ENCODE data around the gene HOXB5.

HOXB5 gene

DNA sequence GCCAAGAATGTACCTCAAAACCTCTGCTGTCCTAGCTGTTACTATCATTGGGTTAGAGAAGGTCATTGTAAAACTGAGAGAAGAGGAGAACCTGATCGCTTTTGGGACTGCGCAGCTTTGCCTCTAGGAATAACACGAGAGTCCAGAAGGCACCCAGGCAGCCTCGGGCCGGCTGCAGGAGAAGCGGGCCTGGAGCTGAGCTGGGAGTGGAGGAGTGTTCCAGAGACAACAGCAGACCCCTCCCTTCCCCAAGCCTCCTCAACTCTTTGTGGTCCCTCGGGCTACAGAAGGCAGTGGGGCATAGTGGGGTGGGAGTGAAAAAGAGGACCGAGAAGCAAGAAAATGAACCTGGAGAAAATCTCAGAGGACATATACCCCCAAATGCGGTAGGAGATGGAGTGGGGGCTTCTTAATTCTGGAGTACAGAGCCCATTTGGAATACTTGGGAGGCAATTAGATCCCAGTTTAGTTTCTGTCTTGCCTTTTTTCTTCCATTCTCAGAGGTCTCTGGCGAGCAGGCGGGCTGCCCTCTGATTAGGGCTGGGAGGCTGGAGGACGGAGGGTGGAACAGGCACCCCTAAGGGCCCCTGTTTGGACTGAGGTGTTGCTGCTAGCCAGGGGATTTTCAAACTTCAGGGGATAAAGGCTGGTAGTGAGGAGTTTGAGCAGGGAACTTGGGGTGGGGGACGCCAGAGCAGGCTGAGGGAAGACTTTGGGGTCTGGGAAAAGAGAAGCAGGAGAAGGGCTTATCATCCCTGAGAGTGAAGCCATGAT is 35.3 kb downstream of the HOXB5 start:
- no peak for DNase-seq

- no peak for DNase-seq
Measured at GRCh38 chr17:48556576-48557401, 36.8 kb downstream of the HOXB5 start.

GRCh38 chr17:48556229-48556575 is 37.4 kb downstream of the HOXB5 start:
- no peak for DNase-seq

DNA sequence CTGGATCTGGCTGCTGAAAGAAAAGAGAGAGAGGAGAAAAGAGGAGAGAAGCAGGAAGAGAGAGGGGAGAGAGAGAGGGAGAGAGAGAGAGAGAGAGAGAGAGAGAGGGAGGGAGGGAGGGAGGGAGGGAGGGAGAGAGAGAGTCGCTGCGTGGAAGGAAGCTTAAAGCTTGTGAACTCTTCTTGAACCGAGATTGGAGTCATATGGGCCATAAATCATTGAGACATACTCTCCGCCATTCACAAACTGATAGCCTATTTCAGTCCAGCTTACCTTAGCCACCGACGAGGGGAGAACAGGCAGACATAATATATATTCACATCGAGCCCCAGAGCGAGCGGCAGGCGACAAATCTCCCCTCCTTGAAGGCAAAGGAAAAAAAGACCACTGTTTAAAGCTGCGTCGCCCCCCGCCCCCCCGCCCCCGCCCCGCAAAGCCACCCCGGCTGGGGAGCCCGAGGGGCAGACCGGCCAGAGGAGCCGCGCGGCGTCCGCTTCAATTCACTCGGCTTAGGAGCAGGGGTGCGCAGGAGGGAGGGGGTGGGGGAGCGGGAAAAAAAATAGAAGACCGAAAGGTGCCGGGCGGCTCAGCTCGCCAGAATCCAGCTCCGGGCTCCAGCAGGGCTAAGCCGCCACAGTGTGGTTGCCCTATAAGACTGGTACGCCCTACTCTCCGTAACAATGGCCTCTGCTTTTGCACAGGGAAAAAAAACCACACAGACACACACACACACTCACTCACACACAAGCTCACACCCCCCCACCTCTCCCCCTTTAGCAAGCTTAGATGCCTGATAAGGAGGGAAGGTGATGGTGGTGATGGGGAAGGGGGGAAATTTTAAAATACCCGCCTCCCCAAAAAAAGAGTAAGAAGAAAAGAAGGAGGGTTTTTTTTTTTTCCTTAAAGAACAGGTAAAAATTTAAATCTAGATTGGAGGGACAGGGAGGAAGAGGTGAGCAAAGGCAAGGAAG is 38.0 kb downstream of the HOXB5 start:
- DNase-seq = peak; percentile 24

DNA sequence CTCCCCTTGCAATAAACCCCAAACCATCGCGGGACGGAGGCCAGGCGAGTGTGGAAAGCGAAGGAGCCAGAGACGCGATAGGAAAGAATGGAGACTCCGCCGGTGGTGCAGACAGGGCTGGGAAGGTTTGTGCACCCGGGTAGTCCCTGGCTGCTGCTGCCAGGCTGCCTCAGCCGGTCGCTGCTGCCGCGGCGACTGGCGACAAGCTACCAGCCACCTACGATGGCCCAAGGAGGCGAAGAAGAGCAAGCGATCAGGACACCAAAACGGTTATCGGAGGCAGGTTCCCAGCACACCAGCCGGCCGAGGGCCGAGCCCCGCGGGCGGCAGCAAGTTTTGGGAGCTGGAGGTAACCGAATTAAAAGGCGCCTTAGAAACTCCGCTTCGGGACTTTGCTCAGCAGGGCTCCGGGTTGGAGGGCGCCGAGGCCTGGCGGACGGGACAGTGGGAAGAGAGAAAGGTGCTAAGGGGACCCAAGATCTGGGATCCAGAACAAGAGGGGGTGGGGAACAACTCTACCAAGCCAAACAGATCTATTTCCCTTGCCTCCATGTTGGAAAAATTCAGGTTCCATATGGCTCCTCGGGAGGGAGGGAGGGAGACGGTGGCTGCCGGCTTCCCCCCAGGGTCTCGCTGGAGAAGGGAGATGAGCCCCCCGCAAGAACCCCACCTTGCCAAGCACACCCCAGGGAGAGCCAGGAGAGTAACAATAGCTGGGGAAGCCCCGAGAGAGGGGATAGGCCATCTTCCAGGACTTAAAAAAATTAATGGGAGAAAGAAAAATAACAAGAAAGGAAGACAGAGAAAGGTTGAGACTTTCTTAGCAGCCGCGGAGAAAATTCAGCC is 38.9 kb downstream of the HOXB5 start:
- no peak for DNase-seq

DNA sequence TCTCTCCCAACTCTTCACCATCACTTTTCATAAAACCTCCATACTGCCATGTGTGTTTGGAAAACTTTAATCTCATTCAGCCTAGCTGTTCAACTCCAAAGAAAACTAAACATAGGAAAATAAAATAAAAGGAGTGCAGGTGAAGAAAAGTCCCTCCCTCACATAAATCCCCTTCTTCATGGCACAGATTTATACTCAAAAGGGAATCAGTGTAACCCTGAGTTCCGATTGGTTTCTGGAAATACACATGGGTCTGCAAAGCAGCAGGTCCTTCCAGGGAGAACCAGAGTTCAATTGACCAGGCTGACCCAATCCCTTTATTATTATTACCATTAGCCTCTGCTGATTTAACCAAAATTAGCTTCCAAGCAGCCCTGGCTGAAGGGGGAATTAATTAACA is 39.8 kb downstream of the HOXB5 start:
- no peak for DNase-seq

DNA sequence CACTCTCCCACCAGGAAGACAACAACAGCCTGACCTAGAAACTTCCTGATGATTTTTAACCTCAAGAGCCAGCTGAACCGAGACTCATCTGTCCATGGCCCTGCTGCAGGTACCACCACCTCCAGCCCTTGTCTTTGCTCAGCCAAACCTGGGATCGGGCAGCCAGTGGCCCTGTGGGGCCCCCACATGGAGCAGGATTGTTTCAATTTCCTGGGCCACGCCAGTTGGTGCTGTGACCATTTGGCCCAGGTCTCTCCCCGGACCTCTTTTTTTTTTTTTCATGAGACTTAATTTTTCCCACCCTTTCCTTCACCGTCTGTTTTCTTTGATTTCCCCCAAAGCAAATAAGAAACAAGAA is 40.4 kb downstream of the HOXB5 start:
- no peak for DNase-seq

- DNase-seq = no peak
Measured at GRCh38 chr17:48552466-48553189, 41.0 kb downstream of the HOXB5 start.

DNA sequence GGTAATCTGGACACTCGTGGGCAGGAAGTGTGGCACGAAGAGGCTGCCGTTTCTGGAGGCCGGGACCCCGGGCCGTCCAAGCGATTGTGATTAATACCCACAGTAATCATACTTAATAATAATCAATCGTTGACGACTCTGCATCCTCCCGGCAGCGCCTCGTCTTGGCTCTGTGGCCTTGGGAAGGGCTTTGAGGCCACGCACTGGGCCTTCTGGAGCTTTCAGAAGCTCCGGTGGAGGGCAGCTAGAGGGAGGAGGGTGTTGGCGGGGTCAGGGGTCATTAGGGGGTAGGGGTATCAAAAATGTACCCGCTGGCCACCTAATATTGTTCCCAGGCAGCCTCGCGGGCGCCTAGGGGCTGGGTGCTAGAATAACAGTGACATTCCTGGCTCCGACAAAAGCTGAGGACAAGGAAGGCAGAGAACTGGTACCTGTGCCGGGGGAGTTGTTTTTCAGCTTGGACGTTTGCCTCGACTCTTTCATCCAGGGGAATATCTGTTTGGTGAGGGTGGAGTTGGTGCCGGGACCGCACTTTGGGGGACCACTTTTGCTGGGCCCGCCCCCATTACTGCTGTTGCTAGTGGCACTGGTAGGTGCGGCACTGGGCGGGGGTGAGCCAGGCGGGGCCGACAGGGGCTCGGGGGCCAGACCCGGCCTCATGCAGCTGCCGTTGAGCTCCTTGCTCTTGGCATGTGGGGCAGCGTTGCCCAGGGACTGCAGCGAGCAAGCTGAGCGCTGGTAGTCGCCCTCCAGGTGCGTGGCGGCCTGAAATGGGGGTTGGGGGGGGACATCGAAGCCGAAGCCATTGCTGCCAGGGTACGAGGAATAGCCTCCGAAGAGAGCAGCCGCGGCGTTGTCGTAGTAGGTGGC is 41.7 kb downstream of the HOXB5 start:
- no peak for DNase-seq

DNA sequence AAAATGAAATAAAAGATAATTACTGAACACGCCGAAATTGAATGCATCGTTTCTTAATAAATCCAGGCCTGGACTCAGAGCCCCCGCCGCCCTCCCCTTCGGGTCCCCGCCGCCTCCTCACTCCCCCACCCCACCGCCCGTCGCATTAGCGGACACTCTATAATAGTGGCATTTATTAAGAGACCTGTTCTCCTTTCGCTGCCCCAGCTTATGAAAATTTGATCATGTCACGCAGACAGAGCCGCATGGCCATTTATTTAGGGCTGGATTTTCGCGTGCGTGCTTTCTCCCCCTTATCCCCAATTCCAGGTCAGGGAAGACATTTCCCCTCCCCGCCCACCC is 42.4 kb downstream of the HOXB5 start:
- DNase-seq = no peak

- DNase-seq = no peak
Measured at GRCh38 chr17:48550502-48551213, 42.9 kb downstream of the HOXB5 start.

- DNase-seq = no peak
Measured at GRCh38 chr17:48549914-48550501, 43.6 kb downstream of the HOXB5 start.

GRCh38 chr17:48549281-48549630 is 44.3 kb downstream of the HOXB5 start:
- DNase-seq = no peak

DNA sequence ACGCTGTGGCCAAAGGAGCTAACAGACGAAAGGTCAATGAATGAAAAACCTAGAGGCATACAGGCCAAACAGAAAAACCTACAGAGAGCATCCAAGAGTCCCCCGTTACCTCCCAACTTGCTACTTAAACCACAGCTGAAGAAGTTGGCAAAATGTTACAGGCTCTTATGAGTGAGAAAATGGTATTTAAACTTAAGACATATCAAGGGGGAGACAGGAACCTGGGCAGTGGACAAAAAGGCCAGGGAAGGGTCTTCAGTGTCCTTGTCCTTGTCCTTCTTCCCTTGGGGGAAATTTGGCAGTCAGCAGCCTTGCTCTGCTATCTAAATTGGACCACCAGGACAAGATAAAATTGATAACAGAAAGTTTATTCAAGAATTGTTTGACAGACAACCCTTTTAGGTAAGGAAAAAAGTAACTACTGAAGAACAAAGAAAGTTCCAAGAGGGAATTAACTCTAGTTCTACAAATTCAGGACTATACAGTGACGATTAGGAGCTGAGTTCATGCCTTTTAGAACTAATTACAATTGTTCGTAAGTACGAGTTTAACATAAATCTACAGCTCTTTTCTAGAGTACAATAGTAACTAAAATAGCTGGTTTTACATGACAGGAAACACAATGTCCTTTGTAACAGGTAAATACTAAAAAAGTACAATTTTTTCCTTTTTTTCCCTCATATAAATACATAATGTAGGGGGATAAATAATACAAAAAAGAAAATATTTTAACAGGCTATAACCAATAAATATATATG is 44.9 kb downstream of the HOXB5 start:
- DNase-seq = no peak

- DNase-seq = peak; percentile 57
Measured at GRCh38 chr17:48547808-48548522, 45.6 kb downstream of the HOXB5 start.

GRCh38 chr17:48546924-48547807 is 46.4 kb downstream of the HOXB5 start:
- DNase-seq = no peak
